Hepatic stellate cell (primary cell): ENCODE results near the gene SERAC1.
"Not testable (repeated sequence)": the region's sequence is repeated elsewhere in the genome, so short reads cannot be mapped to it uniquely, and the experiment has no call there.

Experiments used
- DNase-seq: peaks from one replicate; pipeline ENCODE4 v3.0.0; 2011; ENCODE audit warnings: low spot score

Gene SERAC1

DNA sequence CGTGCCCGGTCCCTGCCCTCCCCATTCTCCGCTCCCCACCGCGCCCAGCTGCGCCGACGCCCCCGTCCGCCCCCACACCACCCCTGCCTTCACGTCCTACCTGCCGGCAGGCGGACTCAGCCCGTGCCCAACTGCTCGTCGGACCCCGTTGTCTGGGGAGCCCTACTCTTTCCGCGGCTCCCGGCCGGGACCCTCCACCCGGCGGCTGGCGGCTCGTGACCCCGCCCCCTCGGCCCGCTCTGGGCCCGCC, at the start of gene SERAC1:
Gene SERAC1, minus strand, starts transcription at position 223 of the 250 bp plus-strand sequence. CDS start 9,899 bp downstream, outside the sequence.
- no peak for DNase-seq

- peak; percentile 68 for DNase-seq
Measured at GRCh38 chr6:158213925-158214674, 46.0 kb upstream of the SERAC1 start.

DNA sequence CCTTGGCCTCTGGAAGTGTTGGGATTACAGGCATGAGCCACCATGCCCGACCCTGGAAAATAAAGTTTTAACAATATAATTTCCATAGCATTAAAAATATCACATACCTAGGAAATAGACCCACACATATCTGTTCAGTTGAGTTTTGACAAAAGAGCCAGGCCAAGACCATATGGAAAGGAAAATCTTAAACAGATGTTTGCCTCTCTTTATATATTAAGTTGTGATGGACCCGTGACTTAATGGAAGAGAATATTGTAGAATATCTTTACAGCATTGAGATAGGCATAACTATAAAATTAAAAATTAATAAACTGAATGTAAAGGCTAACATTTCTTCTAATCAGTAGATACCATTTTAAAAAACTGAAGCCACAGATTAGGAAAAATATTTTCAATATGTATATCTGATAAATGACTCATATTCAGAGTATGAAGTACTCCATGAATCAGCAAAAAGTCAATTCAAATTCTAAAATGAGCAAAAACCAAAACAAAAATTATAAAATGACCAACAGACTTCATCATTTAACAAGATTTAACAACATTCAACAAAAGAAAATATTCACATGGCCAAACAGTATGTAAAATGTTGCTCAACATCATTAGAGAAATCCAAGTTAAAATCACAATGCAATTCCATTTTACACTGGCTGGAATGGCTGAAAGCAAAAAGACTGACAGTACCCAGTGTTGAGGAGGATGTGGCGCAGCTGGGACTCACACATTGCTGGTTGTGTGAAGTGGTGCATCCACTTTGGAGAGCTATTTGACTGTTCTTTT, 43.4 kb upstream of the SERAC1 start:
- no peak for DNase-seq

- not testable (repeated sequence) for DNase-seq
Measured at GRCh38 chr6:158209582-158210333, 41.7 kb upstream of the SERAC1 start.

- not testable (repeated sequence) for DNase-seq
Measured at GRCh38 chr6:158208226-158209030, 40.4 kb upstream of the SERAC1 start.

GRCh38 chr6:158207422-158207788, 39.3 kb upstream of the SERAC1 start:
- peak; percentile 62 for DNase-seq

DNA sequence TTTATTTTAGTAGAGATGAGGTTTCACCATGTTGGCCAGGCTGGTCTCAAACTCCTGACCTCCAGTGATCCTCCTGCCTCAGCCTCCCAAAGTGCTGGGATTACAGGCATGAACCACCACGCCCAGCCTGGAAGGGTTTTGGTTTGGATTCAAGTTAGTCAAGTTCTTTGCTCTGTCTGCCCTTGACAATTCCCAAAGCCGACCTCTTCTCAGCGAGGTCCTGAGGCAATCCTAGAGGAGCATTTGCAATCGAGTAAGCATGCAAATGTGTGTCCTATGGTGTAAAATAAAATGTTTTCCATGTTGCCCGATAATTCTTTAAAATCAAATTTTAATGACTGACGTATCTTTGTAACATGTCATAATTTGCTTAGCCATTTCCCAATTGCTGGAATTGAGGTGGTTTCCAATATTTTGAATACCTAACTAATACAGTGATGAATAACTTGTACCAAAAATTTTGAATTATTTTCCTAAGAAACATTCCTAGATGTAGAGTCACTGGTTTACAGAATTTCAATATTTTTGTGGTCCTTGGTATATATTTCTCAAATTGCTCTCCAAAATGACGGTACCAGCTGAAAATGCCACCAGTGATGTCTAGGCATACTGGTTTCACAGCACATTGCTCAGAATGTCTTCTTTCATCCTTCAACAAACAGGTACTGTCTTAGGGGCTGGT, 38.8 kb upstream of the SERAC1 start:
- peak; percentile 22 for DNase-seq

GRCh38 chr6:158205169-158205944, 37.3 kb upstream of the SERAC1 start:
- no peak for DNase-seq

GRCh38 chr6:158198461-158198860, 30.4 kb upstream of the SERAC1 start:
- DNase-seq = no peak

DNA sequence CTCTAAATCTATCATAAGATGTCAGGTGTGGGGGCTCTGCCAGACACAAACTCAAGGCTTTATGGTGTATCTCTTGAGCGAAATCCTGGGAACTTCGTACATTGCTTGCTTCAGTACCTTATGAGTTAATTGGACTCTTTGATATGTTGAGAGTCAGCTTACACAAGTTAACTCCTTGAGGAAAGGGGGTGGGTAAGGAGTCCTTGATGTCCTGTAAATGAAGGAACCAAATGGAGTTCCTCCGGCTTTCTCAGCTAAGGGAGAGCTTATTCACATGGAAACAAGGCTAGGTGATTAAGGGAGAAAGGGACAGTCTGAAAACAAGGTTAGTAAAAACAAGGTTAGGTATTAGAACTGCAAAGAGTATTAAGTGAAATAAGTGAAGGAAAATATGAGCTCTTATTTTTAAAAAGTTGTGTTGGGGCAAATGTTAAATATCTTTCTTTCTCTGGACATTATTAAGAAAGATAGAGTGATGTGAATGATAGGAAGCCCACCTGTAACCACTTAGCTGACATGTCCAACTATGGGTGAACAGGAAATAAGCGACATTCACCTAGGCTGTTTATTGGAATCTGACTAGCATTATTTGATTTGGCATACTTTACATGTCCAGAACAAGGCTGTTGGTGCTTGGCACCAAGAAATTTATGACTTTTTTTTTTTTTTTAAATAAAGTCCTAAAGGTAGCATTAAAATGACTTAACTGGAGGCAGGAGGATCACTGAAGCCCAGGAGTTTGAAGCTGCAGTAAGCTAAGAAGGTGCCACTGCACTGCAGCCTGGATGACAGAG, 26.6 kb upstream of the SERAC1 start:
- DNase-seq = no peak

- DNase-seq = no peak
Measured at GRCh38 chr6:158191761-158192160, 23.7 kb upstream of the SERAC1 start.

DNA sequence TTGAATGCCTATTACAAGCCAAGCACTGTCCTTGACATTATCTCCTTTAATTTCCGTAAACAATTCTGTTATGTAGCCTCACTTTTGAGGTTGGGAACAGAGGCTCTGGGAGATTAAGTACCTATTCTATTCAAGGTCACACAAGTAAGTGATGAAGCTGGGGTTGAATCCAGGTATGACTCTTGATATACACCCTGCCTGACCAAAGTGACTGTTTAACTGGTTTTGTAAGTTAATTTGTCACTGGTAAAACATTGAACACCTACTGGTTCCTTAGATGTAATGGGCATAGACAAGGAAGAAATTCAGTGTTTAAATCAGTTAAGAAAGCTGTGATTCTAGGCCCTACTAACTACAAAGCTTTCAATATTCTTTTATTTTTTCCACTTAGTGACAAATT, 23.0 kb upstream of the SERAC1 start:
- no peak for DNase-seq

GRCh38 chr6:158188591-158188990, 20.5 kb upstream of the SERAC1 start:
- no peak for DNase-seq

GRCh38 chr6:158185729-158186456, 17.8 kb upstream of the SERAC1 start:
- no peak for DNase-seq

DNA sequence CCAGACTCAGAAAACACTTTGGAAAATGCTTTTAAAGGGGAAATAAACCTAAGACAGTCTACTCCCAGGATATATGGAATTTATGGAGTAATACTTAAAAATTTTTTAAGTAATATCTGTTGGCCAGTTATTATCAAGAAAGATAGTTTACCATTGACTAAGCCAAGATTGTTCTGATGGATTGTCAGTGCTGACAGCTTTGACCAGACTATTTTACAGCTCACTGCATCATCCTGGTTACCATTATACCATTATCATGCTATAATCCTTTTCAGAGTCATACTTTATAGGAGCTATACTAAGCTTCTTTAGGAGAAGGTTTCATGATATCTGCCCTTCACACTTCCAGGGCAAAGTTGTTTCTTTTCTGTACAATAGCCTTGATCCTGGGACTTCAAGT, 16.5 kb upstream of the SERAC1 start:
- DNase-seq = no peak

DNA sequence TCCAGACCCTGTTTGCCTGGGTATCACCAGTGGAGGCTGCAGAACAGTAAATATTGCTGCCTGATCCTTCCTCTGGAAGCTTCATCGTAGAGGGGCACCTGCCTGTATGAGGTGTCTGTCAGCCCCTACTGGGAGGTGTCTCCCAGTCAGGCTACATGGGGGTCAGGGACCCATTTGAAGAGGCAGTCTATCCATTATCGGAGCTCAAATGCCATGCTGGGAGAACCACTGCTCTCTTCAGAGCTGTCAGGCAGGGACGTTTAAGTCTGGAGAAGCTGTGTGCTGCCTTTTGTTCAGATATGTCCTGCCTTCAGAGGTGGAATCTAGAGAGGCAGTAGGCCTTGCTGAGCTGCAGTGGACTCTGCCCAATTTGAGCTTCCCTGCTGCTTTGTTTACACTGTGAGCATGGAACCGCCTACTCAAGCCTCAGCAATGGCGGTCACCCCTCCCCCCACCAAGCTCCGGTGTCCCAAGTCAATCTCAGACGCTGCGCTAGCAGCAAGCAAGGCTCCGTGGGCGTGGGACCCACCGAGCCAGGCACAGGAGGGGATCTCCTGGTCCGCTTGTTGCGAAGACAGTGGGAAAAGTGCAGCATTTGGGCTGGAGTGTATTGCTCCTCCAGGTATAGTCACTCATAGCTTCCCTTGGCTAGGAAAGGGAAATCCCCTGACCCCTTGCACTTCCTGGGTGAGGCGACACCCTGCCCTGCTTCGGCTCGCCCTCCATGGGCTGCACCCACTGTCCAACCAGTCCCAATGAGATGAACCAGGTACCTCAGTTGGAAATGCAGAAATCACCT, 15.3 kb upstream of the SERAC1 start:
- not testable (repeated sequence) for DNase-seq

DNA sequence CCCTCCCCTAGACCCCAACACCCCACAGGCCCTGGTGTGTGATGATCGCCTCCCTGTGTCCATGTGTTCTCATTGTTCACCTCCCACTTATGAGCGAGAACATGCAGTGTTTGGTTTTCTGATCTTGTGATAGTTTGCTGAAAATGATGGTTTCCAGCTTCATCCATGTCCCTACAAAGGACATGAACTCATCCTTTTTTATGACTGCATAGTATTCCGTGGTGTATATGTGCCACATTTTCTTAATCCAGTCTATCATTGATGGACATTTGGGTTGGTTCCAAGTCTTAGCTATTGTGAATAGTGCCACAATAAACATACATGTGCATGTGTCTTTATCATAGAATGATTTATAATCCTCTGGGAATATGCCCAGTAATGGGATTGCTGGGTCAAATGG, 9.7 kb upstream of the SERAC1 start:
- DNase-seq = not testable (repeated sequence)

- no peak for DNase-seq
Measured at GRCh38 chr6:158175111-158175510, 7.0 kb upstream of the SERAC1 start.
